Left colon (tissue), 2 donors: ENCODE measurements around the gene AIRE. TPM values are rescaled to one million over a fixed set of nuclear protein-coding genes. Genes with fewer than 3 reads are reported as not detected.
A peak's percentile ranks its signal among the peaks of the same experiment; 100 is the strongest.
"Not testable (repeated sequence)": the region's sequence is repeated elsewhere in the genome, so short reads cannot be mapped to it uniquely, and the experiment has no call there.

Source experiments
- ATAC-seq: fragments of 200-7000 bp; cut with Tn5 transposase; one replicate; pipeline ENCODE4 v1.9.1; 2020; ENCODE audit warnings: mild to moderate bottlenecking, moderate library complexity
- DNase-seq, 2 donors: peaks; one replicate each; pipeline ENCODE4 v3.0.0-alpha.2; 2020
- intact Hi-C, 2 donors: fragments of 100-400 bp; cut with DNase I in 1 of 2; cut with micrococcal nuclease in 1 of 2; formaldehyde crosslinking; loops; one replicate each; pipeline versions ENCODE4 v1.11.2 to v1.14.0; 2022; cut with DNase I, micrococcal nuclease
- total RNA-seq, 2 donors: library from RNA; stranded (reverse); fragmentation: NEBNext Ultra II Directional; extraction: Animal tissue kit (Norgen Biotek cat#: 25700); gene quantifications; one replicate each; pipeline ENCODE4 v1.2.1, GENCODE V29; 2021
- donor health status: DM: no; HTN: no; CAD: no.
- donor health status: DM: yes; HTN: yes; CAD: no.

The AIRE gene
- total RNA-seq, 2 donors from 2014 or later = 0.18 to 0.20 TPM

DNA sequence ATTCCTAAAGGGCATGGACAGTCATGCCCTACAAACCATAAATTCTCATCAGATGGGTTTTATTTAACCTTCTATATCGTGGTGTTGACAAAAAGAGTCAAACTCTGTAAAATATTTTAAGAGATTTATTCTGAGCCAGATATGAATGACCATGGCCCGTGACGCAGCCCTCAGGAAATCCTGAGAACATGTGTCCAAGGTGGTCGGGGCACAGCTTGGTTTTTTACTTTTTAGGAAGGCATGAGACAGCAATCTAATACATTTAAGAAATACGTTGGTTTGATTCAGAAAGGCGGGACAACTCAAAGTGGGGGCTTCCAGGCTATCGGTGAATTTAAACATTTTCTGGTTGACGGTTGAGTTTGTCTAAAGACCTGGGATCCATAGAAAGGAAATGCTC is 57.3 kb downstream of the AIRE start:
- intact Hi-C loops = loop anchor here in 1 of 2 donors (10.0 kb wide), 1 partner anchor 142 kb away; no protein-coding TSS in a partner anchor
- DNase-seq = not testable (repeated sequence)

DNA sequence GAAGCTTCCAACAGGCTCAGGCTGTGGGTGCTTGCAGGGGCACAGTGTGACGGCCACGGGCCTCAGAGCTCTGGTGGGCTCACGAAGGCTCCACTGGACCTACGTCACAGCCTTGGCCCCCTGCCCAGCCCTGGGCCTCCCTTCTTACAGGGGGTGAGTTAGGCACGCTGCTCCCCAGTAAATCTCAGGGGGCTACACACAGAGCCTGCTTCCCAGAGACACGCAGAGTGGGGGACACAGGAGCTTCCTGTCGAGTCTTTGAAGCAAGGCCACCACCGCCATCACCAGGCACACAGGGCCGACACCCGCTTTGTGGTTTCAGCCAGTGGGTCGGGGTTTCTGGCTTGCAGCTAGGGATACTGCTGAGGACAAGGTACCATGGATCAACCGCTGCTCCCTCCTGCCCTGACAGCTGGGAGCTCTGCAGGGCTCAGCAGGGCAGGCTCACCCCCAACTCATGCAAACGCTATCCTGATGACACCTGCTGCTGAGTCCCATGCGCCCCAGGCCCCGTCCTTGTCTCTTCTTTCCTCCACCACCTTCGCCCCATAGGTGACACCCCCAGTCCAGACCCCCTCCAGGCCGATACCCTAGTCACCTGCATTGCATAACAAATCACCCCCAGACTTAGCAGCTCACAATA is 59.0 kb downstream of the AIRE start:
- no peak for DNase-seq
- no peak for ATAC-seq
- intact Hi-C loops = loop anchor here in 1 of 2 donors (10.0 kb wide), 1 partner anchor 140 kb away; no protein-coding TSS in a partner anchor

More for the DNA sequence above, 57.3 kb downstream of the AIRE start:
- ATAC-seq = not testable (repeated sequence)

GRCh38 chr21:44345495-44345894 is 59.8 kb downstream of the AIRE start:
- no peak for ATAC-seq
- no peak for DNase-seq
- intact Hi-C loops = loop anchor here in 1 of 2 donors (10.0 kb wide), 1 partner anchor 139 kb away; no protein-coding TSS in a partner anchor

DNA sequence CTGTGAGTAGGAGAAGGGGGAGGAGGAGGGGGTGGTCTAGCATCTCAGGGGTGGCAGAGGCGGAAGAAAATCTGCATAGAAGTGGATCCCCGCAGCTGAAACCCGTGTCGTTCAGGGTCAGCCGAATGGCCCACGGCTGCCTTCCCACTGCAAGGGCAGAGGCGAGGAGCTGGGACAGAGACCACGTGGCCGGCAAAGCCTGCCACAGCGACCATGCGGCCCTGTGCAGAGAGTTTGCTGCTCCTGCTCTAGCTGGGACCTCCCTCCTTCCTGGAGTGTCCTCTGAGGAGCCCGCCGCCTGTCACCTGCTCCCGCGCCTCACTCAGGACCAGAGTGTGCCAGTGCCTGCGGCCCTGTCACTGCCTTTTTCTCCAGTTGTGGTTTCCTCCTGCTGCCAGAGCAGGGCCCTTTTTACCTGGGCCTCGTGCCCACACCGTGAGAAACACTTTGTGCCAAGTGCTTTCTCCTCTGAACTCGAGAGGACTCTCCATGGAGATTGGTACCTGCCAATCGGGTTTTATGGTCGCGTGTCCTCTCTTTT is 62.3 kb downstream of the AIRE start:
- intact Hi-C loops = loop anchor here in 1 of 2 donors (10.0 kb wide), 1 partner anchor 137 kb away; no protein-coding TSS in a partner anchor
- ATAC-seq = peak; percentile 67
- no peak for DNase-seq

Other genes with a start within 250 kb of the AIRE start
- 1 to 10 TPM; 1.7 to 7.2 TPM for gene PWP2, start 178.5 kb upstream of the AIRE start, total RNA-seq
- gene GATD3, start 152.2 kb upstream of the AIRE start, total RNA-seq = 10 to 100 TPM; 13.1 to 17.5 TPM
- 1 to 10 TPM; 3.2 to 5.0 TPM for gene ICOSLG, start 44.9 kb upstream of the AIRE start, total RNA-seq
- not detected for gene DNMT3L, start 24.0 kb upstream of the AIRE start, total RNA-seq
- gene PFKL, start 14.2 kb downstream of the AIRE start, total RNA-seq = 100 to 1,000 TPM; 239 to 245 TPM
- gene CFAP410, start 53.5 kb downstream of the AIRE start, total RNA-seq = 10 to 100 TPM; 21.4 to 24.7 TPM
- 1 to 10 TPM; 3.3 to 5.4 TPM for gene TRPM2, start 67.7 kb downstream of the AIRE start, total RNA-seq
- 1 to 10 TPM; 2.5 to 3.5 TPM for gene LRRC3, start 169.6 kb downstream of the AIRE start, total RNA-seq